ENCODE measurements around the gene RALGAPB. TPM values are rescaled to one million over a fixed set of nuclear protein-coding genes. Genes with fewer than 3 reads are reported as not detected.

Gene RALGAPB
- total and polyA plus RNA-seq, 2 experiments from 2014 or later = 10.2 to 40.4 TPM

GRCh38 chr20:38579921-38580320 lies 107.3 kb downstream of the RALGAPB start:
- H3K4me1 Mint-ChIP-seq = peaks cover 20% of the 10 kb centered on the region
- Histone ChIP-seq H4K20me1 (replicated peaks; ENCODE audit: insufficient read depth) (peaks cover 3% of the 10 kb centered on the region; the same call in 1 of the 2 replicates), H3K27me3 (ENCODE audit: insufficient read depth) (no peaks in the 10 kb centered on the region), H3K36me3 (ENCODE audit: insufficient read depth) (peaks cover 15% of the 10 kb centered on the region; the same call in 1 of the 2 replicates), H3K4me2 (no peak overlapping the region), H2AFZ (no peak overlapping the region), H3K4me1 (ENCODE audit: insufficient read depth) (no peaks in the 10 kb centered on the region), H3K27ac (ENCODE audit: low read depth) (no peak overlapping the region), H3K9me2 (ENCODE audit: insufficient read depth) (no peaks in the 10 kb centered on the region), H3F3A (replicated peaks; ENCODE audit: low read depth) (no peaks in the 10 kb centered on the region), H3K79me2 (replicated peaks; ENCODE audit: insufficient read depth) (no peaks in the 10 kb centered on the region), H3K4me3 (no peak overlapping the region)
- no peak for TF ChIP-seq EZH2 (IDR thresholded peaks at IDR 0.05; ENCODE audit: low read depth, unreplicated experiment)
- TF ChIP-seq, protein P1, sequence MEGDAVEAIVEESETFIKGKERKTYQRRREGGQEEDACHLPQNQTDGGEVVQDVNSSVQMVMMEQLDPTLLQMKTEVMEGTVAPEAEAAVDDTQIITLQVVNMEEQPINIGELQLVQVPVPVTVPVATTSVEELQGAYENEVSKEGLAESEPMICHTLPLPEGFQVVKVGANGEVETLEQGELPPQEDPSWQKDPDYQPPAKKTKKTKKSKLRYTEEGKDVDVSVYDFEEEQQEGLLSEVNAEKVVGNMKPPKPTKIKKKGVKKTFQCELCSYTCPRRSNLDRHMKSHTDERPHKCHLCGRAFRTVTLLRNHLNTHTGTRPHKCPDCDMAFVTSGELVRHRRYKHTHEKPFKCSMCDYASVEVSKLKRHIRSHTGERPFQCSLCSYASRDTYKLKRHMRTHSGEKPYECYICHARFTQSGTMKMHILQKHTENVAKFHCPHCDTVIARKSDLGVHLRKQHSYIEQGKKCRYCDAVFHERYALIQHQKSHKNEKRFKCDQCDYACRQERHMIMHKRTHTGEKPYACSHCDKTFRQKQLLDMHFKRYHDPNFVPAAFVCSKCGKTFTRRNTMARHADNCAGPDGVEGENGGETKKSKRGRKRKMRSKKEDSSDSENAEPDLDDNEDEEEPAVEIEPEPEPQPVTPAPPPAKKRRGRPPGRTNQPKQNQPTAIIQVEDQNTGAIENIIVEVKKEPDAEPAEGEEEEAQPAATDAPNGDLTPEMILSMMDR (conservative IDR thresholded peaks at IDR 0.05; ENCODE audit: low read depth in 2 of 2) = no peak
- no peak for TF ChIP-seq ZNF114 (CRISPR knock-in tag; IDR thresholded peaks at IDR 0.05)
- no peak for TF ChIP-seq EZH2phosphoT487 (IDR thresholded peaks at IDR 0.05; ENCODE audit: unreplicated experiment)
- TF ChIP-seq, protein P2, sequence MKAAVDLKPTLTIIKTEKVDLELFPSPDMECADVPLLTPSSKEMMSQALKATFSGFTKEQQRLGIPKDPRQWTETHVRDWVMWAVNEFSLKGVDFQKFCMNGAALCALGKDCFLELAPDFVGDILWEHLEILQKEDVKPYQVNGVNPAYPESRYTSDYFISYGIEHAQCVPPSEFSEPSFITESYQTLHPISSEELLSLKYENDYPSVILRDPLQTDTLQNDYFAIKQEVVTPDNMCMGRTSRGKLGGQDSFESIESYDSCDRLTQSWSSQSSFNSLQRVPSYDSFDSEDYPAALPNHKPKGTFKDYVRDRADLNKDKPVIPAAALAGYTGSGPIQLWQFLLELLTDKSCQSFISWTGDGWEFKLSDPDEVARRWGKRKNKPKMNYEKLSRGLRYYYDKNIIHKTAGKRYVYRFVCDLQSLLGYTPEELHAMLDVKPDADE (IDR thresholded peaks at IDR 0.05) = no peak
- no peak overlapping the region for H3K4me3 Mint-ChIP-seq
- H3K27ac Mint-ChIP-seq = no peak overlapping the region
- peaks cover 6% of the 10 kb centered on the region for H3K27me3 Mint-ChIP-seq (ENCODE audit: insufficient read depth, low read depth, poor library complexity)
- H3K36me3 Mint-ChIP-seq (ENCODE audit: low read depth) = peaks cover 3% of the 10 kb centered on the region; the same call in 1 of the 3 replicates
- no peaks in the 10 kb centered on the region for H3K9me3 Mint-ChIP-seq
- no peak for ATAC-seq
- no peak for DNase-seq (ENCODE audit: low spot score)

DNA sequence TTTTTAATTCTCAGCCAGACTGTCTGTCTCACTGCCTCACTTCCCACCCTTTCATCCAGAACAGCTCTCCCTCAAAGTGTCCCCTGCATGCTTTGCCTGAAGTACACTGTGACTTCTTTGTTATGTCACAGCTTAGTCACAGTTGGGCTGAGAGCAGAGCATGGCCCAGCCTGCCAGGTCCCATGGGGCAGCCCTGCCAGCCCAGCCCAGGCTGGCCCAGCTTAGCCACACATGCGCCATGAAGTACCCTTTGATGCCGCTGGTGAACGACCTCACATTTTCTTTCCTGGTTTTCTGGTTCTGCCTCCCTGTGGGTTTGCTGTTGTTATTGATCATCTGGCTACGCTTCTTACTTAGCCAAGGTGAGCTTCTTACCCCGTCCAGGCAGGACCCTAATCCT lies 108.4 kb downstream of the RALGAPB start, which contains the start of gene ADIG:
ADIG (plus strand) TSS at position 185 of the 400 bp plus-strand sequence; CDS start at position 239, 54 bp downstream.
- no peaks in the 10 kb centered on the region for H3K9me3 Mint-ChIP-seq
- H3K27me3 Mint-ChIP-seq (ENCODE audit: insufficient read depth, low read depth, poor library complexity) = peaks cover 8% of the 10 kb centered on the region
- no peak within 1 kb of the TSS for H3K4me3 Mint-ChIP-seq
- H3K4me3 ChIP-seq = no peak within 1 kb of the TSS
- no peak within 1 kb of the TSS for H3K4me2 ChIP-seq
- TF ChIP-seq EZH2 (IDR thresholded peaks at IDR 0.05; ENCODE audit: low read depth, unreplicated experiment) (no peak), POLR2AphosphoS5 (IDR thresholded peaks at IDR 0.05; ENCODE audit: low read depth) (no peak), ZNF462 (CRISPR knock-in tag; IDR thresholded peaks at IDR 0.05) (no peak), ZNF331 (CRISPR knock-in tag; IDR thresholded peaks at IDR 0.05; ENCODE audit: low read depth) (no peak), REST (IDR thresholded peaks at IDR 0.05; ENCODE audit: unreplicated experiment) (no peak)
- H2AFZ ChIP-seq = no peak within 1 kb of the TSS
- H3K36me3 Mint-ChIP-seq (ENCODE audit: low read depth) = no peaks in the 10 kb centered on the region; the same call in 2 of the 3 replicates
- peaks cover 3% of the 10 kb centered on the region; the same call in 1 of the 2 replicates for H4K20me1 ChIP-seq (replicated peaks; ENCODE audit: insufficient read depth)
- H3K36me3 ChIP-seq (ENCODE audit: insufficient read depth) = peaks cover 4% of the 10 kb centered on the region; the same call in 1 of the 2 replicates
- no peaks in the 10 kb centered on the region for H3F3A ChIP-seq (replicated peaks; ENCODE audit: low read depth)
- DNase-seq (ENCODE audit: low spot score) (no peak), ATAC-seq (peak; percentile 27)
- H3K27ac Mint-ChIP-seq = 0 out of 2 replicates have a peak within 1 kb of the TSS, but pooled peaks have one; percentile 5
- no peaks in the 10 kb centered on the region for H3K27me3 ChIP-seq (ENCODE audit: insufficient read depth)
- no peaks in the 10 kb centered on the region for H3K9me2 ChIP-seq (ENCODE audit: insufficient read depth)
- H3K79me2 ChIP-seq (replicated peaks; ENCODE audit: insufficient read depth) = no peaks in the 10 kb centered on the region
- H3K4me1 Mint-ChIP-seq = peaks cover 20% of the 10 kb centered on the region
- no peak within 1 kb of the TSS for H3K27ac ChIP-seq (ENCODE audit: low read depth)
- H3K4me1 ChIP-seq (ENCODE audit: insufficient read depth) = no peaks in the 10 kb centered on the region

Data from GM23338 (cell line).